HCT116 (cell line): ENCODE data around the gene CRADD. TPM values are rescaled to one million over a fixed set of nuclear protein-coding genes. Genes with fewer than 3 reads are reported as not detected.

Experiments used
- ATAC-seq: fragments of 200-7000 bp; cut with Tn5 transposase; 2 replicates; pipeline ENCODE4 v1.9.1; 2020; ENCODE audit warnings: mild to moderate bottlenecking, moderate library complexity
- BruUV-seq: library from RNA; stranded (reverse); fragments of 400-500 nt; replicated peaks from 2 replicates; lab custom pipeline; 2021; lab: Mats Ljungman, UMichigan
- CTCF ChIA-PET: fragments of 300-600 bp; sonication (Branson Sonifier 250); formaldehyde crosslinking; loops from one replicate; lab custom pipeline; 2021; ENCODE audit warnings: antibody characterized with exemption; lab: Charles Lee
- POLR2A ChIA-PET: fragments of 300-600, 350-600 bp; sonication (Branson Sonifier 250); formaldehyde crosslinking; loops from one replicate; lab custom pipeline; 2021; ENCODE audit warnings: antibody characterized with exemption; lab: Charles Lee
- RAD21 ChIA-PET, 2 experiments: fragments of 300-600 bp; sonication (Branson Sonifier 250); formaldehyde crosslinking; loops; one replicate each; lab custom pipeline; 2023; ENCODE audit warnings: low total read pairs in 2 of 2; ENCODE audit not compliant: uncharacterized antibody in 2 of 2, unreplicated experiment in 2 of 2, low non-redundant PET in 1 of 2; lab: Charles Lee
- DNase-seq: peaks from one replicate; pipeline ENCODE4 v3.0.0-alpha.2; 2010; ENCODE audit warnings: low read depth, low spot score
- H2AFZ ChIP-seq: fragments of 200-600 bp; shearing (Covaris generic), sonication (generic); 2 replicates; pipeline ENCODE4 v1.6.1; 2017; ENCODE audit warnings: low read depth, mixed run types, mixed read lengths, antibody characterized with exemption, low read length; ENCODE audit not compliant: poor library complexity, severe bottlenecking
- H3K27ac ChIP-seq: 2 replicates; pipeline ENCODE4 v1.5.1; 2012; ENCODE audit warnings: low read depth, low read length
- H3K27me3 ChIP-seq: fragments of 200-600 bp; sonication (generic); 2 replicates; pipeline ENCODE4 v1.6.1; 2016; ENCODE audit warnings: mixed run types, low read length, mixed read lengths; ENCODE audit not compliant: insufficient read depth
- H3K36me3 ChIP-seq, 2 experiments: fragments of 200-500 bp in 1 of 2; fragments of 200-600 bp in 1 of 2; sonication (Bioruptor generic) in 1 of 2; sonication (generic) in 1 of 2; 2 replicates each; pipeline versions ENCODE4 v1.5.1 to v1.6.1; 2014 to 2016; ENCODE audit warnings: low read length in 2 of 2, inconsistent platforms in 1 of 2, mixed read lengths in 1 of 2, mixed run types in 1 of 2; ENCODE audit not compliant: insufficient read depth in 2 of 2, control insufficient read depth in 1 of 2
- H3K4me1 ChIP-seq, 2 experiments: fragments of 200-600 bp in 1 of 2; sonication (generic) in 1 of 2; 2 replicates each; pipeline versions ENCODE4 v1.5.1 to v1.6.1; 2012 to 2017; ENCODE audit warnings: low read length in 2 of 2, inconsistent platforms in 1 of 2, mild to moderate bottlenecking in 1 of 2, mixed read lengths in 1 of 2, mixed run types in 1 of 2, moderate library complexity in 1 of 2; ENCODE audit not compliant: insufficient read depth in 2 of 2, control insufficient read depth in 1 of 2
- H3K4me2 ChIP-seq: fragments of 200-600 bp; sonication (generic); 2 replicates; pipeline ENCODE4 v1.6.1; 2017; ENCODE audit warnings: mixed run types, low read length, mixed read lengths
- H3K4me3 ChIP-seq, 2 experiments: fragments of 200-600 bp in 1 of 2; sonication (generic) in 1 of 2; replicated peaks in 1 of 2; 2 replicates each; pipeline ENCODE4 v1.5.1; 2011 to 2016; ENCODE audit warnings: low read length in 2 of 2, control low read depth in 1 of 2, low read depth in 1 of 2, mild to moderate bottlenecking in 1 of 2, mixed read lengths in 1 of 2, mixed run types in 1 of 2
- H3K79me2 ChIP-seq: fragments of 200-600 bp; sonication (generic); 2 replicates; pipeline ENCODE4 v1.6.1; 2017; ENCODE audit warnings: mild to moderate bottlenecking, mixed run types, low read length, moderate library complexity, mixed read lengths; ENCODE audit not compliant: insufficient read depth
- H3K9ac ChIP-seq: fragments of 200-600 bp; sonication (generic); 2 replicates; pipeline ENCODE4 v1.6.1; 2016; ENCODE audit warnings: low read length, mixed read lengths
- H3K9me2 ChIP-seq: fragments of 200-600 bp; sonication (generic), shearing (Covaris generic); 2 replicates; pipeline ENCODE4 v1.6.1; 2017; ENCODE audit warnings: mixed run types, mild to moderate bottlenecking, moderate library complexity; ENCODE audit not compliant: insufficient read depth
- H3K9me3 ChIP-seq, 2 experiments: fragments of 200-500 bp in 1 of 2; fragments of 200-600 bp in 1 of 2; sonication (Bioruptor generic) in 1 of 2; sonication (generic) in 1 of 2; 2 replicates each; pipeline ENCODE4 v1.6.1; 2014 to 2017; ENCODE audit warnings: low read length in 2 of 2, mixed read lengths in 2 of 2, inconsistent platforms in 1 of 2, low read depth in 1 of 2, mild to moderate bottlenecking in 1 of 2, mixed run types in 1 of 2, moderate library complexity in 1 of 2; ENCODE audit not compliant: control insufficient read depth in 1 of 2, insufficient read depth in 1 of 2
- H4K20me1 ChIP-seq: fragments of 200-600 bp; sonication (generic), shearing (Covaris generic); 2 replicates; pipeline ENCODE4 v1.6.1; 2017; ENCODE audit warnings: mixed run types, mild to moderate bottlenecking, moderate library complexity; ENCODE audit not compliant: insufficient read depth
- CEBPB ChIP-seq: IDR thresholded peaks from 2 replicates; pipeline ENCODE4 v1.6.1; 2012; ENCODE audit warnings: low read depth
- EGR1 ChIP-seq: IDR thresholded peaks from 2 replicates; pipeline ENCODE4 v1.6.1; 2012; ENCODE audit warnings: low read depth
- JUND ChIP-seq: IDR thresholded peaks from 2 replicates; pipeline ENCODE4 v1.6.1; 2012
- POLR2A ChIP-seq: IDR thresholded peaks from 2 replicates; pipeline ENCODE4 v1.7.0; 2011; ENCODE audit warnings: borderline replicate concordance; ENCODE audit not compliant: insufficient read depth, insufficient read length; ENCODE audit errors: extremely low read depth
- POLR2AphosphoS5 ChIP-seq: IDR thresholded peaks from 2 replicates; pipeline ENCODE4 v1.6.1; 2011; ENCODE audit warnings: mild to moderate bottlenecking, low read depth, low read length, moderate library complexity
- TCF7L2 ChIP-seq: IDR thresholded peaks from 2 replicates; pipeline ENCODE4 v1.7.0; 2011; ENCODE audit warnings: borderline replicate concordance, inconsistent platforms; ENCODE audit not compliant: insufficient read depth, insufficient read length; ENCODE audit errors: extremely low read depth
- YY1 ChIP-seq: IDR thresholded peaks from 2 replicates; pipeline ENCODE4 v1.6.1; 2011; ENCODE audit warnings: low read length, low read depth, moderate library complexity, mild to moderate bottlenecking; ENCODE audit not compliant: insufficient replicate concordance; ENCODE audit errors: extremely low read depth
- ZBTB33 ChIP-seq: IDR thresholded peaks from 2 replicates; pipeline ENCODE4 v1.6.1; 2011; ENCODE audit warnings: mild to moderate bottlenecking, low read length, moderate library complexity; ENCODE audit not compliant: insufficient replicate concordance; ENCODE audit errors: extremely low read depth
- ZFX ChIP-seq: fragments of 450-650 bp; IDR thresholded peaks from 2 replicates; pipeline ENCODE4 v1.6.1; 2017
- intact Hi-C: fragments of 100-400 bp; cut with micrococcal nuclease; formaldehyde crosslinking; loops from 2 replicates; pipeline ENCODE4 v1.10.0; 2022
- total RNA-seq: library from RNA; stranded (reverse); gene quantifications from one replicate; pipeline ENCODE4 v1.2.1, GENCODE V29; 2021; ENCODE audit not compliant: unreplicated experiment
- TF ChIP-seq, protein P1 (sequence below), 3 experiments: fragments of 200-600 bp in 1 of 3; sonication (generic) in 1 of 3; IDR thresholded peaks in 2 of 3; conservative IDR thresholded peaks in 1 of 3; 2 replicates each; pipeline ENCODE4 v1.5.1; 2012 to 2017; ENCODE audit warnings: low read depth in 2 of 3, low read length in 2 of 3, antibody characterized with exemption in 1 of 3, borderline replicate concordance in 1 of 3, control low read depth in 1 of 3, mild to moderate bottlenecking in 1 of 3, mixed read lengths in 1 of 3, mixed run types in 1 of 3, moderate library complexity in 1 of 3; ENCODE audit not compliant: insufficient read depth in 1 of 3
- TF ChIP-seq, protein P2 (sequence below): IDR thresholded peaks from 2 replicates; pipeline ENCODE4 v1.6.1; 2012

The CRADD gene
- total RNA-seq, 1 experiment from 2014 or later = 12.2 TPM

GRCh38 chr12:93767524-93767863 lies 90.3 kb downstream of the CRADD start:
- no peak overlapping the region for H2AFZ ChIP-seq
- no peaks in the 10 kb centered on the region for H3K36me3 ChIP-seq
- ATAC-seq = no peak
- no peak for DNase-seq
- ChIA-PET POLR2A (no interaction called here), RAD21 (interaction anchor here (0.5 to 1.6 kb wide), 2 partner anchors 197 to 334 kb away, joined by 3 to 8 read pairs; no protein-coding TSS in a partner anchor), CTCF (interaction anchor here (0.5 to 4.4 kb wide), 3 partner anchors 242 to 334 kb away, joined by 3 to 40 read pairs (median 6); no protein-coding TSS in a partner anchor)
- H3K9me2 ChIP-seq = no peaks in the 10 kb centered on the region
- TF ChIP-seq YY1 = no peak
- TF ChIP-seq, protein P1, sequence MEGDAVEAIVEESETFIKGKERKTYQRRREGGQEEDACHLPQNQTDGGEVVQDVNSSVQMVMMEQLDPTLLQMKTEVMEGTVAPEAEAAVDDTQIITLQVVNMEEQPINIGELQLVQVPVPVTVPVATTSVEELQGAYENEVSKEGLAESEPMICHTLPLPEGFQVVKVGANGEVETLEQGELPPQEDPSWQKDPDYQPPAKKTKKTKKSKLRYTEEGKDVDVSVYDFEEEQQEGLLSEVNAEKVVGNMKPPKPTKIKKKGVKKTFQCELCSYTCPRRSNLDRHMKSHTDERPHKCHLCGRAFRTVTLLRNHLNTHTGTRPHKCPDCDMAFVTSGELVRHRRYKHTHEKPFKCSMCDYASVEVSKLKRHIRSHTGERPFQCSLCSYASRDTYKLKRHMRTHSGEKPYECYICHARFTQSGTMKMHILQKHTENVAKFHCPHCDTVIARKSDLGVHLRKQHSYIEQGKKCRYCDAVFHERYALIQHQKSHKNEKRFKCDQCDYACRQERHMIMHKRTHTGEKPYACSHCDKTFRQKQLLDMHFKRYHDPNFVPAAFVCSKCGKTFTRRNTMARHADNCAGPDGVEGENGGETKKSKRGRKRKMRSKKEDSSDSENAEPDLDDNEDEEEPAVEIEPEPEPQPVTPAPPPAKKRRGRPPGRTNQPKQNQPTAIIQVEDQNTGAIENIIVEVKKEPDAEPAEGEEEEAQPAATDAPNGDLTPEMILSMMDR (IDR thresholded peaks at IDR 0.05 in 2 of 3, conservative IDR thresholded peaks at IDR 0.05 in 1 of 3; ENCODE audit: borderline replicate concordance in 1 of 3, insufficient read depth in 1 of 3, low read depth in 2 of 3, low read length in 2 of 3) = 0 out of 6 replicates have a peak, but pooled peaks of 1 of the 3 experiments have one; percentile 2
- TF ChIP-seq JUND = no peak
- TF ChIP-seq CEBPB = no peak
- no peak overlapping the region for H3K4me3 ChIP-seq
- peaks cover 0 to 6% of the 10 kb centered on the region in 2 experiments; a peak in 1 of 4 replicates for H3K4me1 ChIP-seq
- H3K27me3 ChIP-seq = no peaks in the 10 kb centered on the region
- no peak overlapping the region for H3K4me2 ChIP-seq
- no peaks in the 10 kb centered on the region for H4K20me1 ChIP-seq
- H3K79me2 ChIP-seq = no peaks in the 10 kb centered on the region
- no peak overlapping the region for H3K27ac ChIP-seq
- no peaks in the 10 kb centered on the region for H3K9me3 ChIP-seq
- intact Hi-C loops = loop anchor here (1.0 to 5.0 kb wide), 3 partner anchors 211 to 334 kb away; no protein-coding TSS in a partner anchor
- no TSS peak for BruUV-seq
- no peak overlapping the region for H3K9ac ChIP-seq

- H3K27ac ChIP-seq = no peak overlapping the region
- H2AFZ ChIP-seq = no peak overlapping the region
- intact Hi-C loops = no loop called here
- H3K9ac ChIP-seq = no peak overlapping the region
- peaks cover 0 to 20% of the 10 kb centered on the region in 2 experiments; a peak in 2 of 4 replicates for H3K4me1 ChIP-seq
- ChIA-PET POLR2A (no interaction called here), RAD21 (no interaction called here), CTCF (no interaction called here)
- H3K4me3 ChIP-seq = no peak overlapping the region
- H3K9me3 ChIP-seq = no peaks in the 10 kb centered on the region
- BruUV-seq = no TSS peak
- no peaks in the 10 kb centered on the region for H4K20me1 ChIP-seq
- DNase-seq = no peak
- H3K36me3 ChIP-seq = no peaks in the 10 kb centered on the region
- ATAC-seq = no peak
- H3K27me3 ChIP-seq = no peaks in the 10 kb centered on the region
- H3K9me2 ChIP-seq = no peaks in the 10 kb centered on the region
- no peak overlapping the region for H3K4me2 ChIP-seq
- H3K79me2 ChIP-seq = no peaks in the 10 kb centered on the region
- no peak for TF ChIP-seq ZBTB33
- TF ChIP-seq, protein P1 (IDR thresholded peaks at IDR 0.05 in 2 of 3, conservative IDR thresholded peaks at IDR 0.05 in 1 of 3; ENCODE audit: borderline replicate concordance in 1 of 3, insufficient read depth in 1 of 3, low read depth in 2 of 3, low read length in 2 of 3) = no peak
- TF ChIP-seq, protein P2, sequence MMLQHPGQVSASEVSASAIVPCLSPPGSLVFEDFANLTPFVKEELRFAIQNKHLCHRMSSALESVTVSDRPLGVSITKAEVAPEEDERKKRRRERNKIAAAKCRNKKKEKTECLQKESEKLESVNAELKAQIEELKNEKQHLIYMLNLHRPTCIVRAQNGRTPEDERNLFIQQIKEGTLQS = no peak
- no peak for TF ChIP-seq POLR2A
- no peak for TF ChIP-seq TCF7L2
- no peak for TF ChIP-seq POLR2AphosphoS5
- TF ChIP-seq ZFX = no peak
- TF ChIP-seq EGR1 = no peak
Observed at GRCh38 chr12:93772003-93772700, 95.0 kb downstream of the CRADD start.
